T-helper 22 cell (primary cell): ENCODE data around the gene ZNF414.

Experiments
- DNase-seq: peaks from one replicate; pipeline ENCODE4 v3.0.0-alpha.2; 2020; ENCODE audit warnings: low read depth

The ZNF414 gene

DNA sequence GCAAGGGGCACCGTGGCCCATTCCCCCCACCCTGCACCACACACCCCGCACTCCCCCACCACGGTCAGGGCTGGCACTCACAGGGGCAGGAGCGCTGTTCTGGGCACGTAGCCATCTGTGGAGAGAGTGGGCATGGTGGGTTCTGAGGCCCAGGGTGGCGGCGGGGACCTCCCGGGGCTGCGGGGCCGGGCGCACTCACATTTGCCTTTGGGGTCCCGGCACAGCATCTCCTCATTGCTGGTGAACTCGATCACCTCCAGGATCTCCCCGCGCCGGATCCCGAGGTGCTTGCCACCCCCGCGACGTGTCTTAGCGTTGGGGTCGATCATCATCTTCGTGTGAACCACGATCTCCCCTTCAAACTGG lies 23.6 kb downstream of the ZNF414 start:
- DNase-seq = no peak

GRCh38 chr19:8489561-8490394 lies 24.2 kb downstream of the ZNF414 start:
- no peak for DNase-seq

DNA sequence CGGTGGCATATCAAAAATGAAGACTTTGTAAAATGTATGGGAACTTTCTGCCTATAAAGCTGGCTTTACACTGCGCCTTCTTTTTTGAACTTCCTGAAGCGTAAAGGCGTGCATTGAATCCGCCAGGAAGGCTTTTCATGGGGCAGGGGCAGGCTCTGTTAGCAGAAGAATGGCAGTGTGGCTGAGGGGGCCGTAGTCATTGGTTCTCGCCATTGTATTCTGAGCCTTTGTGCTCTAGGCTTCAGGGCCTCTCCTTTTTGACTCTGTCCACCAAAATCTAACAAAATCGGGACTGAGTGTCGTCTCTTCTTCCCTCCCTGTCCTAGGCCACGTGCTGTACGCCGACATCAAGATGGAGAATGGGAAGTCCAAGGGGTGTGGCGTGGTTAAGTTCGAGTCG lies 25.6 kb downstream of the ZNF414 start:
- no peak for DNase-seq

DNA sequence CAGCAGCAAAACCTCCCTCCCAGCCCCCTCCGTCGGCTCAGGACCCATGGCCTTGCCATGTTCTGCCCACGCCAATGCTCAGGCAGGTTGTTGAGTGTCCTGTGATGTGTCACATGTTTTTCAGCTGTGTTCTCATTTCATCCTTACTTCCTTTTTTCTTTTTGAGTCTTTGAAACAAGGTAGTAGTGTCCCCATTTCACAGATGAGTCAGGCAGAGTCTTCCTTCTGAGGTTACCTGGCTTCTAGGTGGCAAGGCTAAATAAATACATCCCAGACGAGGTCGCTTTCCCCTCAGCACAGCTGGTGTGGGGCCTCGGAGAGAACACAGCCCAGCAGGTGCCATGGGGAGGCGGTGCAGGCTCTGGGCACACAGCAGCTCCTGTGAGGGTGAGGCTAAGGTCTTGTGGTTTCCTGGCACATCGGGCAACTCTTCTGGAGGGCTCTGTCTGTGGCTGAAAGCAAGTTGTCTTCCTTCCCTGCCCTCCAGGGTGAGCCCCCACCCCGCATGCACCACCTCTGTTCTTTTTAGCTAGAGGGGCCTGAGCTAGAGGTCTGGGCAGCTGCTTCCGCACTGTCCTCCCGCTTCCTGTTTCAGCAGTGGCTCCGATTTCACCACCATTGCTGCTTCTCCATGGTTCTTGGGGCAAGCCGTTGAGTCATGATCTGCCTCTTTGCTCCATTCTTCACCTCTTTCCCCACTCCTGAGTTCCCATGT lies 26.7 kb downstream of the ZNF414 start:
- DNase-seq = peak; percentile 49

DNA sequence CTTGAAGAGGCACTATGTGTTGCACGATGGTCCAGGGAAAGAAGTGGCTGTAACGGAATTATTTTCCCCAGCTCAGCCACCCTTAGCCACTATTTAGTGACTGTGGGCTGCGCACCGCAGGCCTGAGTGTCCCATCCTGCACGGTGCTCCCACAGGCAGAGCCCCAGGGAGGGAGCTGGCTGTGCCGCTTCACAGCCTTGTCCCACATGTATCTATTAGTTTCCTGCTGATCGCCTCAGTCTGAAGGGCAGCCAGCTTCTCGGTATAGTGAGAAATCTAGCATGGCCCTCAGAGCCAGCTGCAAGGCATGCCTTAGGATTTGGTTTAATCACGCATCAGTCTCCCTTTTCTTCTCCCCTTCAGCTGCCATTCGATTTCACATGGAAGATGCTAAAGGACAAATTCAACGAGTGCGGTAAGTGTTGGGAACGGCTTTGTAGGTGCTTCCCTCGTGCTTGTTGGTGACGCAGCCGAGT lies 27.3 kb downstream of the ZNF414 start:
- DNase-seq = no peak

GRCh38 chr19:8485561-8486371 lies 28.2 kb downstream of the ZNF414 start:
- no peak for DNase-seq

DNA sequence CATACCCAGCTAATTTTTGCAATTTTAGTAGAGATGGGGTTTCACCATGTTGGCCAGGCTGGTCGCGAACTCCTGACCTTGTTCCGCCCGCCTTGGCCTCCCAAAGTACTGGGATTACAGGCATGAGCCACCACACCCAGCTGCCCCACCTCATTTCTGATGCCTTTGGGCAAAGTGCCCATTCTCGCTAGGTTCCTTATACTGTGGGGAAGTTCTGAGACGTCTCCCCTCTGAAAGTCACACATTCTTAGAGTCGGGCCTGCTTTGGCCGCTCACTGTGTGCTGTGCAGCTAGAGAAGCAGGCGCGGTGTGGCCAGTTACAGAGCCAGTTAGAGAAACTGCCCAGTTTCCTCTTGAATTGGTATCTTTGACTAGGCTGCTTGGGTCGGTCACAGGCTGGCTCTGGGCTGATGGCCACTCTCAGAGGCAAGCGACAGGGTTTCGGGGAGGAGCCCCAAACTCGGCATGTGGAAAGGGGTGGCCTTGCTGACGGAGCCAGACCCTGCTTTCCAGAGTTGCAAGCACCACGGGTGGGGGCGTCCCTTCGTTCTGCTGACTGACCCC lies 29.6 kb downstream of the ZNF414 start:
- DNase-seq = no peak

DNA sequence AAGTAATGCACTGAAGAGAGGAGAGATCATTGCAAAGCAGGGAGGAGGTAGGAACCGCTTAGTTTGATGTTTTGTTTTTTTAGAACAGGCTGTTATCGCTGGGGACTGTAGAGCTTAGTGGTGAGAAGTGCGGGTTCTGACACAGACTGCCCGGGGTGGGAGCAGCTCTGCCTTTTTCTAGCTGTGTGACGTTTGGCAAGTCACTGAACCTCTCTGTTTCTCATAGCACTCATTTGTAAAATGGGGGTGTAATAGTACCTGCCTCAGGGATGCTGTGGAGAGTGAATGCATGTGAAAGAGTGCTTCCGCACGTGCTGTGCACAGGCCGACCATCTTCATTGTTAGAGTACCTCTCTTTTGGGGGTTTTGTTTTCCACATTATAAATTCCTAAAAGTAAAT lies 30.8 kb downstream of the ZNF414 start:
- DNase-seq = no peak

GRCh38 chr19:8482696-8483095 lies 31.3 kb downstream of the ZNF414 start:
- DNase-seq = no peak

DNA sequence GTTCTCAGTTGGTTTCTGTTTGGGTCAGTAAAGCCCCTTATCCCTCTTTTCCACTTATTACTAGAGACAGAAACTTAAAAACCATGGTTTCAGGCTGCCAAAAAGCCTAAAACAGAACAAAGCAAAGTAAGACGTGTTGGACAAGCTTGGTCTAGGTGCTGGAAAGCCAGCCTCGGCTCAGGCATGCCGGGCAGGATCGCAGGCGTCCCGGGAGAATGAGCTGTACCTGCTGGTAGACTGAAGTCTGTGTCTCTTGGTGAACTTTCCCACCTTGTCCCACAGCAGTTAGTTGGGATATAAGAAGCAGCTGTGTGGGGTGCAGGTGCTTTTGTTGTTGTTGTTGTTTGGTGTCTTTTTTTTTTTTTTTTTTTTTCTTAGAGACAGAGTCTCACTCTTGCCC lies 32.4 kb downstream of the ZNF414 start:
- no peak for DNase-seq

- no peak for DNase-seq
Observed at GRCh38 chr19:8481201-8481600, 32.8 kb downstream of the ZNF414 start.

- no peak for DNase-seq
Observed at GRCh38 chr19:8478598-8478997, 35.4 kb downstream of the ZNF414 start.

DNA sequence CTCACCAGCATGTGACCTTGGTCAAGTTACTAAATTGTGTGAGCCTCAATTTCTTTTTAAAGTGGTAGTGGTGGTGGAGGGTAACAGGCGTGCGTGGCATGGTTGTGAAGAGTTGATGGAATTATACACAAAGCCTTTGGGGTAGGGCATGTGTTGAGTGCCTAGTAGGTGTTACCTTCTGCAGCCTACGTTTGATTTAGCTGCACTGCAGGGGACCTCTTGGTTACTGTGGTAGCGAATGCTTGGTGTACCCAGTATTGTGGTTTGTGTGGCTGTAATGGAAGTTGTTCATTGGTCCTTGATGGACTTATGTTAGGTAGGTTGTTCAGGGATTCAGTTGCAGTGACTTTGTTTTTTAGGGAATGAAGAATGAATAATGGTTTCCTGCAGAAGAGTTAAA lies 36.1 kb downstream of the ZNF414 start:
- DNase-seq = no peak

DNA sequence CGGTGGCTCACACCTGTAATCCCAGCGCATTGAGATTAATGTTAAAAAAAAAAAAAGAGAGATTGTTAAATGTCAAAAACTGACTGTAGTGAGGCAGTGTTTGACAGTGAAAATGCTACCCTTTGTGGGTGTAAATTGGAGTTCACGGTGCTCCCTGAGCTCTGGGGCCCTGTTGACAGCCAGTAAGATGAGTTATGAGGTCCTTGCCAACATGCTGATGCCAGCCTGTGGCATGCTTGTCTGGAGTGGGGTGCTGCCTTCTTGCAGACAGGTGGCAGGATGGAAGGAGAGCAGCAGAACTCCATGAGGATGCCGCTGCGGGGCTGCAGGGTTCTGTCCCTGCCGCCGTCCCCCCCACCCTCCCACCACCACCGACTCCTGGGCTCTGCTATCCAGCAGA lies 37.4 kb downstream of the ZNF414 start:
- no peak for DNase-seq

DNA sequence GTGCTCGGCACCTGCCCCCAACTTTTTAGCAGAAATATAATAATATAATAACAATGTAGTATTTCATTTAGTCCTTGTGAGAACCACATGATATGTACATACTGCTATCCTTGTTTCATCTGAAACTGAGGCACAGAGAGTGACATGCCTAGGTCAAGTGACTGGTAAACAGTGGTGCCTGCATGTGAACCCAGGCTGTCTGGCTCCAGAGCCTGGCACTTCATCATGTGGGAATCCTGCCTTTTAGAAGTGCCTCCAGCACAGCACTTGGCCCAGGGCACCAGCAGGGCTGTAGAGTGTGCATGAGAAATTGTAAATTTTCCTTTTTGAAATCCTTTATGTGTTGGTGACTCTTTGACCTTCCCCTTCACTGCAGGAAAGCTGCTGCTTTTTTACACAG lies 39.0 kb downstream of the ZNF414 start:
- DNase-seq = no peak

DNA sequence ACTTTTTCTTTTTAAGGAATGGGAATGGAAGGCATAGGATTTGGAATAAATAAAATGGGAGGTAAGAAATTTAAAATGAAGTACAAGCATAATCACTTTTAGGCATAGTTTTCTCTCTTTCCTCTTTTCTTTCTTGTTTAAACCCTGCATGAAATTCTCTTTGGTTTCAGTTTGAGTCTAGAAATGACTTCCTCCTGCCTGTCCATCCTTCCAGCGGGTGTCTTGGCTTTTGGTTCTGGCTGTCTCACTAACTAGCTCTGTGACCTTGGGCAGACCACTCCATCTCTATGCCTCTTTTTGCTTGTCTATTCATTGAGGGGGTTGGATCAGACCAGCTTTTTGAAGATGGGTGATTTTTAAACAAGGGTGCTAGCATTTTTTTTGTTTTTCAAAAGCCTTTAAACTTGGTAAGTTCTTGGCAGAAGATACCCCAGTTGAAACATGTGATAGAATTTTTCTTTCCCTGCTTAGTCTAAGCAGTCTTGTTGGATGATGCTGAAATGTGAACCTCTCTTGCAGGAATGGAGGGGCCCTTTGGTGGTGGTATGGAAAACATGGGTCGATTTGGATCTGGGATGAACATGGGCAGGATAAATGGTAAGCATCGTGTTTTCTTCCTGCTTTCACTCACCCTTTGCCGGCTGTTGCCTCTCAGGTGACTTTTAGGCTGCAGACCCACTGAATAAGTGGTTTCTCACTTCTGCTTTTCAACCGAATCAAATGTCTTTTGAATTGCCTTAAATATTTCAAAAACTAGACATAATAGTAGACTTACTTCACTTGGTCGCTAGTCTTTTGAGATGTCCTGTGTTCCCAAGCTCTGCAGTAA lies 40.1 kb downstream of the ZNF414 start:
- no peak for DNase-seq

DNA sequence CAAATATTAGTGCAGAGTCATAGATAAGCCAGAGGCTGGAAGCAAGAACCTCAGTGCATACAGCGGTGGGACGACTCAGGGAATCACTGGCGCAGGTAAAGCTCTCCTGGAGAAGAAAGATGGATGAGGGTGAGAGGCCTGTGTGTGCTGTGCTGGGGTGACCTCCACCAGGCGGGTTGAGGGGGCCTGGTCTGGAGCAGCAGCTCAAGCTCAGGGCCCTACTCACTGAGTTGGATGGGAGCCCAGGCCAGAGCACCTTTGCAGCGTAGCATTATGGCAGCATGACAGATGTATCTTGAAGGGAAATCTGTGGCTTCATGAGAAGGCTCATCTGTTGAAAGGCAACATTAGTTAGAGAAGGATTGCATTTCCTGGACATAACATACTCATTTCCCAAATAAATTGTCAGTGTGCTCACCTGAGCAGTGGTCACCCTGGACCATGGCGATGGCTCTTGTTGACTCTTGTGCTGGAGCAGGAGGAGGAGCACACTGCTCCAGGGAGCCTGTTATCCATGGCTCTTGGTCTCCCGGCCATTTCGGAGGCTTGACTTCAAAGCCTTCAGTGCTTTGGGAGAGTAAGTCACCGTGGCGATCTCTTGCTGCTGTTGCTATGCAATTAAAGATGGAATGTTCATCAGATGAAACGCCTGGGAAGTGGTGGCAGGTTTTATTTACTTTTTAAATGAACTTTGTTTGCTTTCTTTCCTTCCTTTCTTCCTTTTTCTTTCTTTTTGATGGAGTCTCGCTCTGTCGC lies 44.2 kb downstream of the ZNF414 start:
- no peak for DNase-seq

- DNase-seq = no peak
Observed at GRCh38 chr19:8468761-8469373, 45.1 kb downstream of the ZNF414 start.

GRCh38 chr19:8468124-8468523 lies 45.8 kb downstream of the ZNF414 start:
- DNase-seq = no peak

DNA sequence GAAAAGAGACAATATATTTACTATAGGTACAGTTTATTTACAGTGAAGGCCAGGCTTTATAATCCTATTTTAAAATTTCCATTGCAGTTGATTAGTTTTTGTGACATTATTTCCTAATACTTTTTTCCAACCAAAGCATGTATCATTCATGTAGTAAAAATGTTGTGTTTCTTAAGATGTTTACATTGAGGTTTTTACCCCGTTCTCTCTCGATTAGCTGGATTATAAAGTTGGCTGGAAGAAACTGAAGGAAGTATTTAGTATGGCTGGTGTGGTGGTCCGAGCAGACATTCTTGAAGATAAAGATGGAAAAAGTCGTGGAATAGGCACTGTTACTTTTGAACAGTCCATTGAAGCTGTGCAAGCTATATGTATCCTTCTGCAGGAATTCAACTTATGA lies 47.9 kb downstream of the ZNF414 start:
- DNase-seq = no peak
